ENCODE data around the gene VPS13A. TPM values are rescaled to one million over a fixed set of nuclear protein-coding genes. Genes with fewer than 3 reads are reported as not detected.
"Not testable (repeated sequence)": the region's sequence is repeated elsewhere in the genome, so short reads cannot be mapped to it uniquely, and the experiment has no call there.

VPS13A gene
- polyA plus RNA-seq, 1 experiment, result 41.8 TPM

DNA sequence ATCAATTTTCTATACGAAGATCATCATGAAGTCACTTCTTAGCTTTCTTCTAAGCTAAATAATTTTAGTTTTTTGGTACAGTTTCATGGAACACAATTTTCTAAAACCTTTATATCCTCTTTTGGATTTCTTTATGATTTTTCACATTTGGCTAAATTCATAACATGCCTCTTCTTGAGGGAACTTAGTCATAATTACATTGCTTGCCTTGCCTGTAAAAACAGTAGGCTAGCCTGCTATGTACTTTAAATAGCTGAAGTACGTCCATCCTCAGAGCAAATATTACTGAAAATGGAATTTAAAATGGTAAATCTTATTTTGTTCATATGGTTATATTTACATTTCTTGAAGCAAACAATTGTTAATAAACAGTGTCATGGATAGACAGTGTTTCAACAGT, 225.0 kb downstream of the VPS13A start:
- Histone ChIP-seq H3K4me3 (ENCODE audit: low read depth, low read length) (no peak overlapping the region), H3K27me3 (ENCODE audit: control insufficient read depth, insufficient read depth, low read length) (no peaks in the 10 kb centered on the region), H3K9me3 (ENCODE audit: control insufficient read depth, insufficient read depth, low read length) (no peaks in the 10 kb centered on the region), H3K27ac (ENCODE audit: low read depth, low read length) (no peak overlapping the region)
- no peak for DNase-seq (ENCODE audit: low read depth, low spot score)
- TF ChIP-seq, protein P1, sequence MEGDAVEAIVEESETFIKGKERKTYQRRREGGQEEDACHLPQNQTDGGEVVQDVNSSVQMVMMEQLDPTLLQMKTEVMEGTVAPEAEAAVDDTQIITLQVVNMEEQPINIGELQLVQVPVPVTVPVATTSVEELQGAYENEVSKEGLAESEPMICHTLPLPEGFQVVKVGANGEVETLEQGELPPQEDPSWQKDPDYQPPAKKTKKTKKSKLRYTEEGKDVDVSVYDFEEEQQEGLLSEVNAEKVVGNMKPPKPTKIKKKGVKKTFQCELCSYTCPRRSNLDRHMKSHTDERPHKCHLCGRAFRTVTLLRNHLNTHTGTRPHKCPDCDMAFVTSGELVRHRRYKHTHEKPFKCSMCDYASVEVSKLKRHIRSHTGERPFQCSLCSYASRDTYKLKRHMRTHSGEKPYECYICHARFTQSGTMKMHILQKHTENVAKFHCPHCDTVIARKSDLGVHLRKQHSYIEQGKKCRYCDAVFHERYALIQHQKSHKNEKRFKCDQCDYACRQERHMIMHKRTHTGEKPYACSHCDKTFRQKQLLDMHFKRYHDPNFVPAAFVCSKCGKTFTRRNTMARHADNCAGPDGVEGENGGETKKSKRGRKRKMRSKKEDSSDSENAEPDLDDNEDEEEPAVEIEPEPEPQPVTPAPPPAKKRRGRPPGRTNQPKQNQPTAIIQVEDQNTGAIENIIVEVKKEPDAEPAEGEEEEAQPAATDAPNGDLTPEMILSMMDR (IDR thresholded peaks at IDR 0.05; ENCODE audit: low read depth, low read length), result no peak
- ChIA-PET CTCF (interaction anchor here (1.2 to 1.5 kb wide), 2 partner anchors 31 to 235 kb away, joined by 3 to 5 read pairs; no protein-coding TSS in a partner anchor), POLR2A (no interaction called here)

DNA sequence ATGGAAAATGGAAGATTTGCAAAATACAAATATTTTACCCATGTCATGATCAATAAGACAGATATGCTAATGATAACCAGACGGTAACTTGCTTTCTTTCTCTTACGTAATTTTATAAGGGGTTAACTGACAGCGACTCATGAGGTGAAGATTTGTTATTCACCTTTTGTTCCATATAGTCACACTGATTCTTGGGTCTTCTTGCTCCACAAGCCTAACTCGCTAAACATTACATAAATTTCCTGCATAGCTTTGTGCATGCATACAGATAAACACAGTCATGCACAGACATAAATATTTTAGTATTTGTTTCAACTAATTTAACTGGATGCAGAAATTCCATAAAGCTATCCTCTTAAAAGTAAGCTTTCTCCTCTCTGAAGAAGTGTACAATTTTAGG, 225.9 kb downstream of the VPS13A start:
- no peak for DNase-seq (ENCODE audit: low read depth, low spot score)
- no peak overlapping the region for H3K4me3 ChIP-seq (ENCODE audit: low read depth, low read length)
- TF ChIP-seq, protein P1 (IDR thresholded peaks at IDR 0.05; ENCODE audit: low read depth, low read length), result no peak
- no peaks in the 10 kb centered on the region for H3K27me3 ChIP-seq (ENCODE audit: control insufficient read depth, insufficient read depth, low read length)
- CTCF ChIA-PET, result interaction anchor here (1.2 to 1.5 kb wide), 2 partner anchors 30 to 236 kb away, joined by 3 to 5 read pairs; no protein-coding TSS in a partner anchor
- no peak overlapping the region for H3K27ac ChIP-seq (ENCODE audit: low read depth, low read length)
- H3K9me3 ChIP-seq (ENCODE audit: control insufficient read depth, insufficient read depth, low read length), result peaks cover 1% of the 10 kb centered on the region
- POLR2A ChIA-PET, result no interaction called here

DNA sequence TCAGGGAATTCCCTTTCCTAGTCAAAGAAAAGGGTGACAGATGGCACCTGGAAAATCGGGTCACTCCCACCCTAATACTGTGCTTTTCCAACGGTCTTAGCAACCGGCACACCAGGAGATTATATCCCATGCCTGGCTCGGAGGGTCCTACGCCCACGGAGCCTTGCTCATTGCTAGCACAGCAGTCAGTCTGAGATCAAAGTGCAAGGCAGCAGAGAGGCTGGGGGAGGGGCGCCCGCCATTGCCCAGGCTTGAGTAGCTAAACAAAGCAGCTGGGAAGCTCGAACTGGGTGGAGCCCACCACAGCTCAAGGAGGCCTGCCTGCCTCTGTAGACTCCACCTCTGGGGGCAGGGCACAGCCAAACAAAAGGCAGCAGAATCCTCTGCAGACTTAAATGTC, 231.2 kb downstream of the VPS13A start:
- H3K27ac ChIP-seq (ENCODE audit: low read depth, low read length); POLR2A ChIA-PET; DNase-seq (ENCODE audit: low read depth, low spot score); H3K9me3 ChIP-seq (ENCODE audit: control insufficient read depth, insufficient read depth, low read length); H3K4me3 ChIP-seq (ENCODE audit: low read depth, low read length); H3K27me3 ChIP-seq (ENCODE audit: control insufficient read depth, insufficient read depth, low read length); CTCF ChIA-PET: not testable (repeated sequence)

DNA sequence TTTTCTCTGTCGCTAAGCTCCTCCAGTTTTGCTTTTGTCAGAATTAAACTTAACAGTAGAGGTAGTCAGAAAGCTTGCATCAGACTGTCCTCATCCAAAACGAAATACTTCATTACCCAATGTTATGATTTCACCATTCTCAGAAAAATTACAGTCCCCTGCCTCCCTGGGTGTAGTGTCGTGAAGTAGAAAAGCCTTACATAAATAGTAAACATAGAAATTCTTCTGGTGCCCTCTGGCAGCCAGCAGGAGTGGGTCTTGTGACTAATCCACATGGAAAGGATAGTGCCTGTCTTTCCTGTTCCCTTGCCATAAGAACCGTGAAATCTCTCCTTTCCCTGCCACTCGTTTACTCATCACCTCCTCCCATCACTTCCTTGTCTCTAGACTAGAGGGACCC, 240.2 kb downstream of the VPS13A start:
- ChIA-PET POLR2A (no interaction called here), CTCF (interaction anchor here (1.3 to 4.1 kb wide), 5 partner anchors 13 to 334 kb away, joined by 3 to 28 read pairs (median 7); no protein-coding TSS in a partner anchor)
- TF ChIP-seq, protein P1 (IDR thresholded peaks at IDR 0.05; ENCODE audit: low read depth, low read length), result no peak
- H3K27me3 ChIP-seq (ENCODE audit: control insufficient read depth, insufficient read depth, low read length), result no peaks in the 10 kb centered on the region
- DNase-seq (ENCODE audit: low read depth, low spot score), result peak; percentile 43
- peak overlapping the region; percentile 54 for H3K27ac ChIP-seq (ENCODE audit: low read depth, low read length)
- no peaks in the 10 kb centered on the region for H3K9me3 ChIP-seq (ENCODE audit: control insufficient read depth, insufficient read depth, low read length)
- H3K4me3 ChIP-seq (ENCODE audit: low read depth, low read length), result no peak overlapping the region

DNA sequence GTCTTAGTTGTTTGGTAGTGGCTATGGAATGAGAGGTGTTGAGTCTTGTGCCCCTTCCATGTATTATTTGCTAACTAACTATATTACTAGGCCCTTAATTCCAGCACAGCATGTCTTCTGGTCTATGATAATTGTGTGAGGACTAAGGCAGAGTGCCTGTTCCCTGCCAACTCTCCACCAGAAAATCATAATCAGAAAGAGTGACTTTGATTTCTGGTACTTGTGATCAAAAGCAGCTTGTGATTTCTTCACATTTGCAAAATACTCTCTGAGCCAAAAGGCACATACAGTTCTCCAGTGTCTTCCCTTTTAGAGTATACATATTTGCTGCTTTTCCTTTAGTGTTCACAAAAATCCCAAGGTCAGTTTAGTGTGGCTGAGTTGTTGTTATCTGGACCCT, 240.9 kb downstream of the VPS13A start:
- Histone ChIP-seq H3K27me3 (ENCODE audit: control insufficient read depth, insufficient read depth, low read length) (no peaks in the 10 kb centered on the region), H3K27ac (ENCODE audit: low read depth, low read length) (no peak overlapping the region), H3K9me3 (ENCODE audit: control insufficient read depth, insufficient read depth, low read length) (no peaks in the 10 kb centered on the region), H3K4me3 (ENCODE audit: low read depth, low read length) (no peak overlapping the region)
- ChIA-PET CTCF (interaction anchor here (1.3 to 4.1 kb wide), 5 partner anchors 12 to 333 kb away, joined by 3 to 28 read pairs (median 7); no protein-coding TSS in a partner anchor), POLR2A (no interaction called here)
- TF ChIP-seq, protein P1 (IDR thresholded peaks at IDR 0.05; ENCODE audit: low read depth, low read length), result no peak
- DNase-seq (ENCODE audit: low read depth, low spot score), result no peak
